KMS-11 (cell line): Measurements from ENCODE around the gene RDH11.
A peak's percentile ranks its signal among the peaks of the same experiment; 100 is the strongest.

Experiments
- H2AFZ ChIP-seq: fragments of 200-600 bp; sonication (generic); 2 replicates; pipeline ENCODE4 v1.6.1; 2016; ENCODE audit warnings: antibody characterized with exemption, mixed run types, low read depth
- H3K27ac ChIP-seq: fragments of 200-600 bp; sonication (generic); 2 replicates; pipeline ENCODE4 v1.6.1; 2016; ENCODE audit warnings: mild to moderate bottlenecking, mixed run types
- H3K27me3 ChIP-seq: fragments of 200-600 bp; sonication (generic); 2 replicates; pipeline ENCODE4 v1.6.1; 2017; ENCODE audit warnings: mild to moderate bottlenecking, low read depth, mixed run types, moderate library complexity; ENCODE audit not compliant: insufficient read depth
- H3K36me3 ChIP-seq: fragments of 200-600 bp; sonication (generic); 2 replicates; pipeline ENCODE4 v1.6.1; 2017; ENCODE audit warnings: mild to moderate bottlenecking, mixed run types; ENCODE audit not compliant: insufficient read depth
- H3K4me1 ChIP-seq: fragments of 200-600 bp; sonication (generic); 2 replicates; pipeline ENCODE4 v1.6.1; 2016; ENCODE audit warnings: mild to moderate bottlenecking, low read depth, mixed run types; ENCODE audit not compliant: poor library complexity, severe bottlenecking
- H3K4me2 ChIP-seq: fragments of 200-600 bp; sonication (generic); 2 replicates; pipeline ENCODE4 v1.7.0; 2016; ENCODE audit warnings: mild to moderate bottlenecking, mixed run types
- H3K4me3 ChIP-seq: fragments of 200-600 bp; sonication (generic); IDR thresholded peaks from 2 replicates; pipeline ENCODE4 v1.6.1; 2017; ENCODE audit warnings: low read depth, low read length, mixed read lengths; ENCODE audit not compliant: insufficient read depth
- H3K79me2 ChIP-seq: fragments of 200-600 bp; sonication (generic); 2 replicates; pipeline ENCODE4 v1.6.1; 2016; ENCODE audit warnings: low read depth, mixed run types; ENCODE audit not compliant: insufficient read depth
- H3K9ac ChIP-seq: fragments of 200-600 bp; sonication (generic); 2 replicates; pipeline ENCODE4 v1.6.1; 2016; ENCODE audit warnings: mild to moderate bottlenecking, mixed run types
- H4K20me1 ChIP-seq: fragments of 200-600 bp; sonication (generic); 2 replicates; pipeline ENCODE4 v1.6.1; 2016; ENCODE audit warnings: mild to moderate bottlenecking, mixed run types; ENCODE audit not compliant: insufficient read depth
- CTCF ChIP-seq: fragments of 200-600 bp; sonication (generic); conservative IDR thresholded peaks from 2 replicates; pipeline ENCODE4 v1.6.1; 2017; ENCODE audit warnings: low read depth, mild to moderate bottlenecking, antibody characterized with exemption, low read length, moderate library complexity, mixed read lengths

RDH11 gene

DNA sequence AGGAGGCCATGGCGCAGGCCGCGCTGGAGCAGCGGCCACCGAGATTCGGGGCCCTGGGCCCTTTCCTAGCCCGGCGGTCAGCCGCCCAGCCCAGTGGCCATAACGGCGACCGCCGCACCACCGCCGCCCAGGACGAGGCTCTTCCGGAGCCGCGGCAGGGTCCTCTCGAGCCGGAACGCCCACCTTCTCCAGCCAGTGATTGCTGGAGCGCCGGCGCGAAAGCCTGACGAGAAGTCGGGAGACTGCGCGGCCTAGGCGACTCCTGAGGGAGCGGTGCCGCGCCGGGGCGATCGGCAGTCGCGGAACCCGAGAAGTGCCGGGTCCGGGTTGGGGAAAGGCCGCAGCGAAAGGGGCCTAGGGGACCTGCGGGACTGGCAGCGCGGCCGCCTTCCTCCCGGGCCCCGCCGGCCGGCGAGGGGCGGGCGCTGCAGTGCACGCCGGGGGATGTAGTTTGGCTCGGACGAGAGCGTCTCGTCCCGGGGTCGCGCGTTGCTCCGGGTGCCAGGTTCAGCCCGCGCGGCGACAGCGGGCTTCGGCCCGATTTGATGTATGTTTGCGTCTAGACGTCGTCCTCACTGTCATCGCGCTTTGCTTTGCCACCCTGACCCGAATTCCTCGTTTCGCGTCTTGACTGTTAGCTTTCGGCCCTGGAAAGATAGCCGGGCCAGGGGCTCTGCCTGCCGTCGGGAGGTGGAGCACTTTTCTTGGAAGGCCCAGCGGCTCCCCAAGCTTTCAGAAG lies 20.9 kb downstream of the RDH11 start, which contains the start of gene VTI1B:
Gene VTI1B (minus strand): TSS at position 153 of the 739 bp plus-strand sequence. CDS start 143 bp downstream, at position 10.
- H2AFZ ChIP-seq: peak within 1 kb of the TSS; percentile 82
- no peak within 1 kb of the TSS for H3K4me3 ChIP-seq
- no peaks in the 10 kb centered on the region for H3K27me3 ChIP-seq
- TF ChIP-seq CTCF: no peak
- H3K9ac ChIP-seq: peak within 1 kb of the TSS; percentile 66
- H3K4me2 ChIP-seq: peak within 1 kb of the TSS; percentile 67
- peaks cover 5% of the 10 kb centered on the region; the same call in 1 of the 2 replicates for H4K20me1 ChIP-seq
- peak within 1 kb of the TSS; percentile 52; the same call in 1 of the 2 replicates for H3K27ac ChIP-seq
- peaks cover 20% of the 10 kb centered on the region; the same call in 1 of the 2 replicates for H3K79me2 ChIP-seq
- peaks cover 22% of the 10 kb centered on the region for H3K4me1 ChIP-seq
- no peaks in the 10 kb centered on the region for H3K36me3 ChIP-seq

DNA sequence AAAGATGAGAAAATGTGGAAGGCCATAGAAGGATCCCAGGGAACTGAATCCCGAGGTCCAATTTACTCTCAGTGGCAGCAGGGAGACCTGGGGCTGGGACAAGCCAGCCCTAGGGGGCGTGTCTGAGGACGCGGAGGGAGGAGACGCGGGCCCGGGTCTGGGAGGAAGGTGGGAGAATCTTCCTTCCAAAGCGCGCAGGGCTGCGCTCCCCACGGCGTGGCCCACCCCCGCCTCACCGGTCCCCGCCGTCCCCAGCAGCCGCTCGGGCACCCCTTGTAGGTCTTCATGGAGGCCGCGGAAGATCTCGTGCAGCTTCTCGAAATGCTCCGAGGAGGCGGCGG lies 21.5 kb downstream of the RDH11 start:
- 0 out of 2 replicates have a peak, but pooled peaks have one; percentile 19 for TF ChIP-seq CTCF
- H3K27ac ChIP-seq: no peak overlapping the region
- H4K20me1 ChIP-seq: peaks cover 5% of the 10 kb centered on the region; the same call in 1 of the 2 replicates

DNA sequence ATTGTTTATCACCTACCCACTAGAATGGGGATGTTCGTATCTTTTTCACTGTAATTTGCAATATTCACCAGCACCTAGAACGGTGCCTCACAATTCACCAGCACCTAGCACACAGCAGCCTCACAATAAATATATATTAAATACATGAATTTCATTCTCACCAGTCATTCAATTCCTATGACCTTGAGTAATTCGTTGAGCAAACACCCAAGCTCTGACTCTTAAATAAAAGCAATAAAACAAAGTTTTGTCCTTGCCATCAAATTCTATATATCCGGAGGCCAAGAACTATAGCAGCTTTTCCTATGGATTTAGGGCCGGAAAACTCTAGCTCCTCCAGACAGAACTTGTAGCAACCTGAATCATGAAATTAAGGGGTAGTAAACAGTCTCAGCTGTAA lies 22.1 kb downstream of the RDH11 start:
- Histone ChIP-seq H2AFZ (no peak overlapping the region), H3K36me3 (no peaks in the 10 kb centered on the region), H3K9ac (no peak overlapping the region), H4K20me1 (peaks cover 5% of the 10 kb centered on the region; the same call in 1 of the 2 replicates), H3K4me1 (peaks cover 32% of the 10 kb centered on the region), H3K27me3 (no peaks in the 10 kb centered on the region), H3K27ac (no peak overlapping the region), H3K4me3 (no peak overlapping the region), H3K79me2 (peaks cover 20% of the 10 kb centered on the region; the same call in 1 of the 2 replicates), H3K4me2 (peak overlapping the region; percentile 67)
- TF ChIP-seq CTCF: no peak

More for the DNA sequence above, 21.5 kb downstream of the RDH11 start:
- Histone ChIP-seq H3K36me3 (no peaks in the 10 kb centered on the region), H3K27me3 (no peaks in the 10 kb centered on the region), H3K4me1 (peaks cover 25% of the 10 kb centered on the region), H2AFZ (peak overlapping the region; percentile 82), H3K4me3 (no peak overlapping the region), H3K79me2 (peaks cover 20% of the 10 kb centered on the region; the same call in 1 of the 2 replicates), H3K4me2 (peak overlapping the region; percentile 67), H3K9ac (peak overlapping the region; percentile 66; the same call in 1 of the 2 replicates)

DNA sequence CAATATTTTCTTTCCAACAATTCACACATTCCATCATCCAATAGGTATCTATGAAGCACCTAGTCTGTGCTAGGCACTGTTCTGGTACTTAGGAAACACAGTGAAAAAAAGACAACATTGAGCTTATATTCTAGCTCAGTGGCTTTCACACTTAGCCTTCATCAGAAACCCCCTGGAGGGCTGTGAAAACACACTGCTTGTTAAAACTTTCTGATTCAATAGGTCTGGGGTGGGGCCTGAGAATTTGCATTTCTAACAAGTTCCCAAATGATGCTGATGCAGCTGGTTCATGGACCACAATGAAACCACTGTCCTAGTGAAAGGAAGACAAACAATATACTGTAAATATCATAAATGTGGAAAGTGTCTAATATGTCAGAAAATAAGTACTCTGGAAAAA lies 27.0 kb downstream of the RDH11 start:
- Histone ChIP-seq H3K9ac (no peak overlapping the region), H3K27me3 (no peaks in the 10 kb centered on the region), H3K79me2 (peaks cover 29% of the 10 kb centered on the region; the same call in 1 of the 2 replicates), H2AFZ (no peak overlapping the region), H3K4me3 (no peak overlapping the region), H3K4me1 (peaks cover 57% of the 10 kb centered on the region), H3K4me2 (peak overlapping the region; percentile 36; the same call in 1 of the 2 replicates), H3K36me3 (no peaks in the 10 kb centered on the region), H4K20me1 (0 out of 2 replicates have a peak, but pooled peaks cover 4% of the 10 kb centered on the region), H3K27ac (no peak overlapping the region)
- no peak for TF ChIP-seq CTCF
